ENCODE data around the gene EML4. TPM values are rescaled to one million over a fixed set of nuclear protein-coding genes. Genes with fewer than 3 reads are reported as not detected.
A peak's percentile ranks its signal among the peaks of the same experiment; 100 is the strongest.

EML4 gene
- total and polyA plus RNA-seq, 4 donors: 22.6 to 85.8 (median 54.4) TPM

GRCh38 chr2:42249284-42249683 lies 80.1 kb downstream of the EML4 start:
- Histone ChIP-seq H3K4me1 (ENCODE audit: control insufficient read depth in 5 of 5, insufficient read depth in 5 of 5, low read length in 5 of 5) (peaks cover 0 to 17% (median 9%) of the 10 kb centered on the region in 5 donors), H3K9ac (ENCODE audit: insufficient read depth in 1 of 2, low read length in 2 of 2) (no peak overlapping the region), H3K9me3 (ENCODE audit: control insufficient read depth in 4 of 4, insufficient read depth in 3 of 4, low read length in 3 of 4) (no peaks in the 10 kb centered on the region), H3K36me3 (ENCODE audit: control insufficient read depth in 4 of 4, insufficient read depth in 4 of 4, low read length in 4 of 4) (peaks cover 0 to 16% (median 5%) of the 10 kb centered on the region in 4 donors), H3K4me3 (no peak overlapping the region), H3K27ac (ENCODE audit: low read depth in 1 of 2, low read length in 1 of 2) (peak overlapping the region in 1 of 2 donors; percentile 33), H3K27me3 (ENCODE audit: control insufficient read depth in 3 of 3, insufficient read depth in 3 of 3, low read length in 2 of 3) (no peaks in the 10 kb centered on the region)
- WGBS, 2 donors: 38 to 42% methylated on average over 2 of the region's 2 CpGs
- no peak for TF ChIP-seq CTCF (IDR thresholded peaks at IDR 0.05; ENCODE audit: control extremely low read depth, extremely low read depth)
- ATAC-seq (ENCODE audit: insufficient read depth, low FRiP score) (no peak), DNase-seq (no peak)

- Histone ChIP-seq H3K9ac (ENCODE audit: insufficient read depth in 1 of 2, low read length in 2 of 2) (no peak overlapping the region), H3K27ac (ENCODE audit: low read depth in 1 of 2, low read length in 1 of 2) (peak overlapping the region; percentile 7 to 33), H3K4me1 (ENCODE audit: control insufficient read depth in 5 of 5, insufficient read depth in 5 of 5, low read length in 5 of 5) (peaks cover 0 to 17% (median 9%) of the 10 kb centered on the region in 5 donors), H3K27me3 (ENCODE audit: control insufficient read depth in 3 of 3, insufficient read depth in 3 of 3, low read length in 2 of 3) (no peaks in the 10 kb centered on the region), H3K4me3 (no peak overlapping the region), H3K9me3 (ENCODE audit: control insufficient read depth in 4 of 4, insufficient read depth in 3 of 4, low read length in 3 of 4) (no peaks in the 10 kb centered on the region), H3K36me3 (ENCODE audit: control insufficient read depth in 4 of 4, insufficient read depth in 4 of 4, low read length in 4 of 4) (peaks cover 0 to 16% (median 5%) of the 10 kb centered on the region in 4 donors)
- DNase-seq (peak; percentile 19 to 64 (median 42)), ATAC-seq (ENCODE audit: insufficient read depth, low FRiP score) (peak; percentile 70)
- TF ChIP-seq CTCF (IDR thresholded peaks at IDR 0.05; ENCODE audit: control extremely low read depth, extremely low read depth): no peak
- WGBS, 2 donors: 12 to 13% methylated on average over 3 of the region's 3 CpGs
Observed at GRCh38 chr2:42249887-42250286, 80.7 kb downstream of the EML4 start.

- TF ChIP-seq CTCF (IDR thresholded peaks at IDR 0.05; ENCODE audit: control extremely low read depth, extremely low read depth): no peak
- no peaks in the 10 kb centered on the region for H3K9me3 ChIP-seq (ENCODE audit: control insufficient read depth in 4 of 4, insufficient read depth in 3 of 4, low read length in 3 of 4)
- peaks cover 0 to 14% (median 3%) of the 10 kb centered on the region in 4 donors for H3K36me3 ChIP-seq (ENCODE audit: control insufficient read depth in 4 of 4, insufficient read depth in 4 of 4, low read length in 4 of 4)
- no peaks in the 10 kb centered on the region for H3K27me3 ChIP-seq (ENCODE audit: control insufficient read depth in 3 of 3, insufficient read depth in 3 of 3, low read length in 2 of 3)
- H3K4me3 ChIP-seq: no peak overlapping the region
- DNase-seq (no peak), ATAC-seq (ENCODE audit: insufficient read depth, low FRiP score) (no peak)
- H3K4me1 ChIP-seq (ENCODE audit: control insufficient read depth in 5 of 5, insufficient read depth in 5 of 5, low read length in 5 of 5): peaks cover 0 to 17% (median 9%) of the 10 kb centered on the region in 5 donors
- no peak overlapping the region for H3K27ac ChIP-seq (ENCODE audit: low read depth in 1 of 2, low read length in 1 of 2)
- whole genome bisulfite sequencing, 2 donors: 94 to 98% methylated on average over 2 of the region's 2 CpGs
- no peak overlapping the region for H3K9ac ChIP-seq (ENCODE audit: insufficient read depth in 1 of 2, low read length in 2 of 2)
Observed at GRCh38 chr2:42250925-42251324, 81.8 kb downstream of the EML4 start.

- Histone ChIP-seq H3K27me3 (ENCODE audit: control insufficient read depth in 3 of 3, insufficient read depth in 3 of 3, low read length in 2 of 3) (no peaks in the 10 kb centered on the region), H3K9ac (ENCODE audit: insufficient read depth in 1 of 2, low read length in 2 of 2) (no peak overlapping the region), H3K27ac (ENCODE audit: low read depth in 1 of 2, low read length in 1 of 2) (no peak overlapping the region), H3K36me3 (ENCODE audit: control insufficient read depth in 4 of 4, insufficient read depth in 4 of 4, low read length in 4 of 4) (peaks cover 0 to 2% (median 0%) of the 10 kb centered on the region in 4 donors), H3K4me1 (ENCODE audit: control insufficient read depth in 5 of 5, insufficient read depth in 5 of 5, low read length in 5 of 5) (peaks cover 0 to 27% (median 9%) of the 10 kb centered on the region in 5 donors), H3K9me3 (ENCODE audit: control insufficient read depth in 4 of 4, insufficient read depth in 3 of 4, low read length in 3 of 4) (no peaks in the 10 kb centered on the region), H3K4me3 (no peak overlapping the region)
- no peak for ATAC-seq (ENCODE audit: insufficient read depth, low FRiP score)
- DNase-seq: no peak
- TF ChIP-seq CTCF (IDR thresholded peaks at IDR 0.05; ENCODE audit: control extremely low read depth, extremely low read depth): no peak
- WGBS, 2 donors: 89 to 99% methylated on average over 3 of the region's 3 CpGs
Observed at GRCh38 chr2:42252464-42252863, 83.3 kb downstream of the EML4 start.
